ENCODE results near the gene STARD13.

STARD13 gene

DNA sequence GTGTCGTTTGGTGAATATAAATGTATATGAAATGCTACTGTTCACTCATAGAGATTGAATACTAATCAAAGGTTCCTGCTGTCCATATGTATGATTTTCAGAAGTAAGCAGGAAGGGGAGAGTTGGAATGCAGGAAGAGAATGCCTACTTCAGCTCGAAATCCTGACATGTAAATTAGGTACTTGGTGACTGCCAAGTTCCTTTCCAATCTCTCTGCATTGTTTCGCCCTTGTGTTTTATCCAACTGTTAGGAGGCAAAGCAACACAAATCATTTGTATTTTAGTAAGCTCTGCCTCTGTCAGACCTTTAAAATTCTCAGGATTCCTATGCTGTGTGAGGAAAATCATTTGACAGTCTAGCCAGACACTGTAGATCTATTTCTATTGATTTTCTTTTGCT lies 9.0 kb downstream of the STARD13 start:
- no peak for DNase-seq (ENCODE audit: low read depth in 2 of 2)

DNA sequence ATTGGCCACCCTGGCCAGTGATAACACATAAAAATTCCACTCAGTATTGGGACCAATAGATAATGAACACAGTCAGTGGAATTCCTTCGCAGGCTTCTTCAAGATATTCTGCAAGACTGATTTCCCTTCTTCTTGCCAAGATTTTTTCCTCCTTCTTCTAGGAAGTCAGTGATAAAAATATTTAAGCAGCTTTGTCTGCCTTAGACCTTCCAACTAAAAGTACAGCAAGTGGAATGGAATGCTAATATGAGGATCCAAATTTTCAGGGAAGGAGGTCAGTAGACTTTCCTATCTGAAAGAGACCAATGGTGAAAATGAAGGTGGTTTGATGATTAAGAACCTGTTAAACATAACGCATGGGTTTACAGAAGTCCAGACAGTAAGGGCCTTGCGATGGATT lies 9.6 kb downstream of the STARD13 start:
- no peak for DNase-seq (ENCODE audit: low read depth in 2 of 2)

DNA sequence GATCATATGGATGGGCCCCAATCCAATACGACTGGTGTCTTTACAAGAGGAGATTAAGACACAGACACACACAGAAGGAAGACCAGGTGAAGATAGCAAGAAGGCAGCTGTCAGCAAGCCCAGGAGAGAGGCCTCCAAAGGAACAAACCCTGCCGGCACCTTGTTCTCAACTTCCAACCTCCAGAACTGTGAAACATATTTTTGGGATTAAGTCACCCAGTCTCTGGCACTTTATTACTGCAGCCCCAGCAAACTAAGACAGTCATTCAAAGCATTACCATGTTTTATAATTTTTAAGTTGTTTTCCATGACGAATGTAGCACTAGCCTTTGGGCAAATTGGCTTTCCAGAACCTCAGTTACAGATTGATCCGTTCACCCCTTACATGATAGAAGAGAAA lies 11.3 kb downstream of the STARD13 start:
- no peak for DNase-seq (ENCODE audit: low read depth in 2 of 2)

DNA sequence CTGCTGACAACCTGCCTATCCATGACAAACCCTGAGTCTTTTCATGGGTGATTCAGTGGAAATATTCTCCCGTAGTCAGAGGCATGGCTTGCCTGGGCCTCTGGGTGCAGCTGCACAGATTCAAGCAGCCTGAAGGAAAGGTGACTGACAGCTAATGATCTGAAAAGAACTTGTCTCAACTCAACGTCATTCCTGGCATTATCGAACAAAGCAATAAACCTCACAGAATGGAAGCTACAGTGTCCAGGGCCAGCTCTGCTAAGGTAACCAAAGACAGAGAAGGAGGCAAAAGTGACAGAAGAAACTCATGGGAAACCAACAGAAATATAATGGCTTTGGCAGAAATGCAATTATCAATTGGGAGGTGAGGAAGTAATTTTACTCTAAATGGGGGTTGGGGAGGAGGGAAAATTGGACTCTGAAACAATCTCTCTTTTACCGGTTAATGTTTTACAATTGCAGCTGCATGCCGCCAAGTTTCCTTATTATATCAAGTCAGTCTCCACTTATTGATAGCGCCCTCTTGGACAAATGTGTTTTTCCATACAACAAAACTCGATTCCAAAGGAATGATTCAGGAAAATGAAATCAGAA lies 12.9 kb downstream of the STARD13 start:
- no peak for DNase-seq (ENCODE audit: low read depth in 2 of 2)

DNA sequence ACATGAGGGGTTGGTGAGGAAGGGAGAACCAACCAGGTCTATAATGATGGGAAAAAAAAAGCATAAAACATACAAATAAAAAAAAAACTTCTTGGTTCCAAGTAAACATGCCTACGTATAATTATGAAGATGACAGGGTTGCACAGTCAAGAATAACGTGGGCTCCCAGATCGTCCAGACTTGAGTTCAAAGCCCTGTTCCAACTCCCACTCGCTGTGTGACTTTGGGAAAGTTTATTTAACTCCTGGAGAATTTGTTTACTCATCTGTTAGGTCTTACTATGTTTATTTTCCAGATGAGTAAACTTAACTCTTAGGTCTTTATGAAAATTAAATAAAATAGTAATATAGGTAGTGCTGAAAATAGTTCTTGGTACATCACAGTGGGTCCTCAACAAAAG lies 13.8 kb downstream of the STARD13 start:
- no peak for DNase-seq (ENCODE audit: low read depth in 2 of 2)

DNA sequence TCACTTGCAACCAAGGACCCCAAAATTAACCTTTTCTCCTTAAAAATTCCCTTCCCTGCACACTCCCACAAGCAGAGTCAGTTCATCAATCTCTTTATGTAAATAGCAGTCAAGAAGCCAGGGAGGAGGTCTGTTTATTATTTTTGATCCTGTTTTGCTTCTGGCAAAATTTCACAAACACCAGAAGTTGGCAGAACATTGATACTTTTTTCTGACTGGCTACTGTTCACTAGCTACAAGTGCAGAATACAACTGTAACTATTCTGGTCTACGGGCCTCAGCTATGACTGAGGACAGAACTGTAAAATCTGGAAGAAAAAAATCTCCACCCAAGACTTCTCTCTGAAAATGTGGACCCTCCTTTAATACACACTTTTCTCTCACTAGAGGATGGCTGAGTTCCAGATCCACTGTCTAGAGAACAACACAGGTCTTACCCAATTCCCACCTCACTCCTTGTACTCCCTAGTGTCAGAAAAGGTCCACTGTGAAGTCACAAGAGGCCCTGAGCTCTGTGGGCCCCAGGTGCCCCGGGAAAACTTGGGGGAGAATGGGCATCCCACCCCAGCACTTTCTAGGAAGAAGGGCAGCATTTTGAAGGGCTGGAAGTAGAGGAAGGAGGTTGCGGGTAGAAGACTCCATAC lies 14.5 kb downstream of the STARD13 start:
- no peak for DNase-seq (ENCODE audit: low read depth in 2 of 2)

DNA sequence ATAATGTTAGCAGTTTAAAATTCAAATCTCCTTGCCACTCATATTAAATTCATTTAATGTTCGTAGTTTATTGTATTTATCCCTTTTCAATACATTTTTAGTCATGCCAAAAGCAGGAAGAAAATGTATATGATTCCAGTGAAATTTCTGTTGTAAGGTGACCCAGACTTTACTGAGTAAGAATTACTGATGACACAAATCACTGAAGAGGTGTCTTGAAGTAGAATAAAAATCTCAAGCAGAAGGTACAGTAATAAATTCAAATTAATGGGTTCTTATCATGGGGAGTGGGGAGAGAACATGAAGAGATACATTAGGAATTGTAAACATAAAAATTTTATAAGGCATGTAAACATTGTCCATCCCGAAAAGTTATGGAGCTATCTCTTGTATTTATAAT lies 19.9 kb downstream of the STARD13 start:
- no peak for DNase-seq (ENCODE audit: low read depth in 2 of 2)

DNA sequence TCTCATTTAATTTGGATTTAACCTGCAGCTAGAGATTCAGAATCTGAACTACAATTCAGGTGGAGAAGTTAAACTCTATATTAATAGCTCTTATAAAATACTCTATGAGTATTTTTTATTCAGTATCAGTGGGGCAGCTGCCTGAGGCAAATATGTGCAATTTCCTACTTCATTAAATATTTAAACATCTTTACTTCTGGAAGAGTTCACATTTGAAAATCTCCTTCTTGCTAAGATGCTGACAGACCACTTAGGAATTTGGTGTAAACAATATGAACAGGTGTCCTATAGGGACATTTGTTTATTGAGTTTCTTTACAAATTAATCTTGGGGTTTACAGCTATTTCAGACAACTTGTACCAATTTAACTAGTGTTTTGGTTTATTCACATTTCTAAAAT lies 20.4 kb downstream of the STARD13 start:
- DNase-seq (ENCODE audit: low read depth in 2 of 2): no peak

DNA sequence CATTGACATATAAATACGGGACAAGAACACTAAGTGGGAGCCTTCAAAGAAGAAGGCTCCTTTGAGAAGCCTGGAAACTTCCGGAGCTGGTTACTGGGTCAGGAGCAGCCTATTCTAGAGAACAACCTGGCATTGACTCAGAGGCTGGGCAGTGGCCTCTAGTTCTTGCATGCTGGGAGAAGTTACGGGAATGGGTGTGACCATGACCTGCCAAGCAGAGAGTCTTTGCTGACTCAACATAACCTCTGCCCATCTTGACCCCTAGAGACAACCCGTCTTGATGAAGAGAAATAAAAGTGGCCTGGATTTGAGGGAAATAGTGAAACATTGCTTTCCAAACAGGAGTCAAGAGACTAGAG lies 21.0 kb downstream of the STARD13 start:
- DNase-seq (ENCODE audit: low read depth in 2 of 2): no peak

DNA sequence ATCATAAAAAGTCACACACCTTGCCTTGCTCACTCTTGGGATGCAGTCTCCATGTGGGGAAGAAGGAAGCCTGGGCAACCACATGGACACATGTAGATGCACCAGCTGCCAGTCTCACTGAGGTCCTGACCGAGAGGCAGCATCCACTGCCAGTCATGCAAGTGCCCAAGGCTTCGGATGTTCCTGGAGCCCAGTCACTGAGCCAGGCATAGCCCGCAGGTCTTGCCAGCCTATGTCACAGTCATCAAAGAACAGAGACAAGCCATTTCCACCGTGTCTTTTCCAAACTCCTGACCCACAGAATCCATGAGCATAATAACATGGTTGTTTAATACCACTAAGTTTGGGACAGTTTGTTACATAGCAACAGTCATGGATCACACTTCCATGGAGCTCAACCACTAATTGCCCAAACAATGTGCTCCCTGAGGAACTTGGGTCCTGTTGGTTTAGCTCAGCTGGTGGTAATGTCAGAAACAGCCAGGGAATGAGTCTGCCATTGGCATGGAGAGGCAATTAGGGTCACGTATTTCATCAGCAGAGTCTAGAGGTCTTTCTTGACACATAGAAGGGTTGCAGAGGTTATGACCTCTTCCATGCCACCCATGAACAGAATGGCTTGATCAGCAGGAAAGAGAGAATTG lies 21.5 kb downstream of the STARD13 start:
- no peak for DNase-seq (ENCODE audit: low read depth in 2 of 2)

DNA sequence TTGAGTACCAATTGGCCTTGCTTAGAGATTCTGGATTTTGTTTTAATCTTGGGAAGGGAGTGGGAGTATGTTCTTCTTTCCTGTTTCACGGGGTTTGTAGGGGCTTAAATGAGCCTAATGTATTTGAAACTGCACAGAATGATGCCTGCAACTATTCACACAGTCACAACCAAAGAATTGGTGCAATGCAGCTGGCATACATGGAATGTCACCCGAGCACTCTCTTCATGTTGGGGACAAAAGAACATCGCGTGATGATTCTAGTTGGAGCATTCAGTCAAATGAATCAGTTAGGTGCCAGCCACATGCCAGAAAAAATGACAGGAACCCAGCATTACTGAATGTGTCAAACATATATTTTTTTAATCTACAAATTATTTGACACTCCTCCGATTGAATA lies 22.1 kb downstream of the STARD13 start:
- no peak for DNase-seq (ENCODE audit: low read depth in 2 of 2)

DNA sequence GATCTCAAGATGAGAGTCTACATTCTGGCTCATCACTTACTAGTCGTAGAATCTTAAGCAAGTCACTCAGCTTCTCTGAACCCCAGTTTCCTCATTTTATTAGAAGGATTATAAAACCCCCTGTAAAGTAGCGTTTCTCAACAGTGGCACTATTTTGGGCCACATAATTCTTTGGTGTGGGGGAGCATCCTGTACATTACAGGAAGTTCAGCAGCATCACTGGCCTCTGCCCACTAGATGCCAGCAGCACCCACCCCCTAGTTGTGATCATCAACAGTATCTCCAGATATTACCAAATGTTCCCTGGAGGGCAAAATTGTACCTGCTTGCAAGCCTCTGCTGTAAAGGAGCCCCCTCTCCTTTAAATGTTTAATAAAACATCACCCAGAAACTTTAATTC lies 22.6 kb downstream of the STARD13 start:
- no peak for DNase-seq (ENCODE audit: low read depth in 2 of 2)

DNA sequence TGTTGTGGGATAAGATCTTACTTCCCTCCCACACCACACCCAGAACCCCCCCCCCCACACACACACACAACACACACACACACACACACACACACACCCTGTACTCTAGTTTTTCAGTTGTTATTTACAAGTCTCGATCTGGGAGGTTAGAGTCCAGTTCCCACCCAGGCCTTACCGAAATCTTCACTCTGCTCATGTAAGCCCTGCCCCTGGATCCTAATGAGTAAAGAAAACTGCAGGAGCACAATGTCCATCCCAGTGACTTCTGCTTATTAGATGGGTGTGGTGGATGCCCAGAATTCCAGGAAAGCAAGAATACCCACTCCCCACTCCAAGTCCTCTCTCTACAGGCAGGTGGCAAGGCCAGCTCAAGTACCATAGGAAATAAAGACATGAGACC lies 23.0 kb downstream of the STARD13 start:
- no peak for DNase-seq (ENCODE audit: low read depth in 2 of 2)

DNA sequence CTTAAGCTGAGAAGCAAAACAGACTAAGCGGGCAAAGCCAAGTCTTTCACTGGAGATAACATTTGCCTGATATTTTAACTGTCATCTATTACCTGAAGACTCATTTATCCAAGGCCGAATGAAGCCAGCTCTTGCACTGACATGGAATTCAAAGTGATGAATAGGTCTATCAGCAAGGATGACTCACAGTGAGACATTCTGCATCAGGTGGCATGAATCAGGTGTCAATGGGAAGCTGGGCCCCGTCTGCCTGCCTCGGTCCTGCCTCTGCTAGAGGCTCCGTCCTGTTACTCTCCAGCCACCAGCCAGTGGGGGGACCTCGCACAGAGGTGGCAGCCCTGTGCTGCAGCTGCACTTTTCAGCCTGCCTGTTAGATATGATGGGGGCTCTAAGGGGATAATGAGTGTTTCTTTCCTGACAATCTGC lies 23.5 kb downstream of the STARD13 start:
- no peak for DNase-seq (ENCODE audit: low read depth in 2 of 2)

DNA sequence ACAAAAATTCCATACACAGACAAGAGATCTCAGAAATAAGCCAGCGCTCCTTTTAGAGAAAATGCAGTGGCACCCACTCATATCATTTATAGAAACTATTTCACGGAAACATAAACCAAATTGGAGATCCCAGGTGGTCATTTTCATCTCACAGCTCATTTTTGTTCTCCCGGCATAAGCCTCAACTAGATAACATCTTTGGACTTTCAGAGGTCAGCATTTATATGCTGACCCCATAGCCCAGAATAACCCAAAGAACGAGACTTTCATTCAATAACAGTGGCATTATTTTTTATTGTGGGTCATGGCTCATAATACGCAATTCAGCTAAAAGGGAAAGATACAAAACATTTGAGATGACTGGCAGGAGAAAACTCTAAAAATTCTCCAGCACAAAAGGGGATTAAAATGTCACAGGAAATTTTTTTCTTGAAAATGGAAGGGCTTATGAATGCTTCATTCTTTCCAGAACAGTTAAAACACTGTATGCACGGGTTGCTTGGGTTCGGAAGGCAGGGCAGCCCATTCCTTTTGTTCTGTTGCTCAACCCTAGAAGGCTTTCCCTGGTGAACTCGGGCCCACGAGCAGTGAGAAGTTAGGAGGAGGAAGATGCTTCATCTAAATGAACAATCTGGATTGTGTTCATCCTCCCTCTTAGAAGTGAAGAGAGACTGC lies 24.0 kb downstream of the STARD13 start:
- DNase-seq (ENCODE audit: low read depth in 2 of 2): no peak

DNA sequence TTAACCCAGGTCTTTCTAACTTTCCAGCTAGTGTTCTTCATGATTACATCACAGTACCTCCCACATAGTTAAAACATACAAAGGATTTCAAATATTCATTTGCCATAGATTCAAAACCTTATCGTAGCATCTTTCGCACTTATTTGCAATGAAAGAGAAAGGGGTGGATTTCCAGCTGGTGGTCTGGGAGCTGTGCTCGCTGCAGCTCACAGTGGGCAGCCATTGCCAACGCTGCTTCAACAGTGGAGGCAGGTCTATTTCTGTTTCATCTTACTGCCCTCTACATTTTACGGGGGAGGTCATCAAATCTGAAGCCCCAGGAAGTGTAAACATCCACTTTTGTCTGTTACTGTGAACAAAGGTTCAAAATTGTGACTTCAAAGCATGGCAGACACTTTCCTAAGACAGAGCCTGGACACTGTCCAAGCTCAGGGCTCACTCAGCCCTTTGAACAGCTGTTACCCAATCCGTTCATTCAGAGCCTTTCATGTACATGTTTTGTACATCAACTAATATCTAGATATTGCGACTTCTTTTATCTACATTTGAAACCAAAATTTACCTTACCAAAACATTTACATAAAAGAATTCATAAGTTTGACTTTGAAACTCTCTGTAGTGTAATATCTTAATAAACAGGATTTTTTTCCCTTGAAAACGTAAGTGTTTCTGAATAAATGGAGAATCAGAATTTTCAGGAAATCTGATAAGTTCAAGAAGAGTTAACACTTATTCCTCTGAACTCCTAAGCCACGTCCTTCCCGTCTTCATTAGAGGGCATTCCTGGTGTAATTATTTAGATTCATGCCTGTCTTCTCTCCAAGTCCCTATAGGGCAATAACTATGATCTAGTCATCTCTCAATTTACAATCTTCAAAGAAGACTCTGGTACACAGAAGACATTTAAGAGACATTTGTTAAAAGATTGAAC lies 25.1 kb downstream of the STARD13 start:
- DNase-seq (ENCODE audit: low read depth in 2 of 2): no peak

DNA sequence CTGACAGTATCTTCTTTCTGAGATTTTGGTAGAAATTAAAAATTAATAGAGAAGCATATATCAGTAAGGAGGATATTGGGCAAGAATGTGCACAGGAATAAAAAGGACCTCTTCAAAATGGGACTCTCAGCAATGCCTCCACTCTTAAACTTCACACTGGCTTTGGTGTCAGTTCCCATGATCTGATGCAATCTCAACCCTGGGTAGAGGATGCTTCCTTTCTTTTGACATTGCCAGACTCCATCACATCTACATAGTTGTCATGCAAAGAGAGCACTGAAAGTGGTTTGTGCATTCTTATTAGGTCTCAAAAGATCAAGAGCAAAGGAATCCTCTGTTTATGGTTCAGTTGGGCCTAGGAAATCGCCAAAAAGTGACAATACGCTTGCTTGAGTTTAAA lies 26.3 kb downstream of the STARD13 start:
- no peak for DNase-seq (ENCODE audit: low read depth in 2 of 2)

DNA sequence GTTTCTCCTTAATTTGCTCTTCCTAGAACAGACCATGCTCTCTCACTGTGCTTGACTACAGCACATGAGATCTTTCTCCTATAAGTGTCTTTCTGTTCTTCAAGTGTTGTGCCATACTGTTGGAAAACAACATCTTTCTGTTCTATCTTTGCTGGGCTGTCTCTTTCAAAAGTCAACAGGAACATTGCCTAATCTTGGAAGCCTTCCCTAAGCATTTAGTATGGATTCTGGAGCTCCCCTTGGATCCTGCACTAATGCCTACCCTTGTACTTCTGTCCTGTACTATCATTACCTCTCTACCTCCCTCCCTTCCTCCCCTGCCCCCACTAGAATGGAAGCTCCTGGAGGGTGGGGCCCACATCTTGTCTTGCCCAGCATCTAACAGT lies 26.8 kb downstream of the STARD13 start:
- DNase-seq (ENCODE audit: low read depth in 2 of 2): no peak

DNA sequence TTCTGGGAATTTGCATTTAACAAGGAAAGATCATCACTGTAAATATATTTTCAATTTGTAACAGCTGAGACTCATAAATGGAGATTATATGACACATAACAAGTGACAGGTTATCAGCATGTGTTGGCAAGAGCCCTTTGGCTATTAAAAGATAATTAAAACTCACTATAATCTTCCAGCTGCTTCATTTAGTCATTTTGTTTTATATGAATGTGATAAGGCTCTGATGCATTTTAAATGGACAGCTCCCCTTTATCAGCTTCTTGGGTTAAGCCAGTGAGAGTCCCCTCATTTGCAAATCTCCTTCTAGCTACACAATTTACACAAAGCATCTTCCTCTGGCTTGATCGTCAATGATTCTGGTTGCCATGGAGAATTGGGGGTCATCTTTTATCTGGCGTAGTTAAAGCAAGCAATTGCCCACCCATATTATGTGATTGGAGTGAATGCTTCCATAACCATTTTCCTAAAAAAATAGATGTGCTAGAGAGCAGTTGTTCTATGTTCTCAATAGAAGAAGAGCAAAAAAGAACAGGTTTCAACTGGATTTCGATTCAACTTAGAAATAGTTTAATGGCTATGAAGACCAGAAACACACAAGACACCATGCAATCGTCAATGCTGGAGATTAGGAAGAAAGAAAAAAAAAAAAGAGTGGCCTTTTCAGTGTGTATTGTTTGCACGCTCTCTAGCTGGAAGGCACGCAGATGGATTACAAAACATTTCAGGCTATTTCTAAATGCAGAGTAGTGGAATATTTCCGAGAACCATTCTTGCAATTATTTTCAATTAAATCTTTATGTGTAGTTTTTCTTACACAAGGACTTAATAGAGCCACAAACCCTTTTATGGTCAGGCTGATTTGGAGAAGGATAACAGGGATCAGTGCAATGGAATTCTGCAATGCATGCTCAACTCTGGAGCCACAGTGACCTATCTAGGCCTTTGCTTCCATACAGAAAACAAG lies 27.4 kb downstream of the STARD13 start:
- DNase-seq (ENCODE audit: low read depth in 2 of 2): no peak

DNA sequence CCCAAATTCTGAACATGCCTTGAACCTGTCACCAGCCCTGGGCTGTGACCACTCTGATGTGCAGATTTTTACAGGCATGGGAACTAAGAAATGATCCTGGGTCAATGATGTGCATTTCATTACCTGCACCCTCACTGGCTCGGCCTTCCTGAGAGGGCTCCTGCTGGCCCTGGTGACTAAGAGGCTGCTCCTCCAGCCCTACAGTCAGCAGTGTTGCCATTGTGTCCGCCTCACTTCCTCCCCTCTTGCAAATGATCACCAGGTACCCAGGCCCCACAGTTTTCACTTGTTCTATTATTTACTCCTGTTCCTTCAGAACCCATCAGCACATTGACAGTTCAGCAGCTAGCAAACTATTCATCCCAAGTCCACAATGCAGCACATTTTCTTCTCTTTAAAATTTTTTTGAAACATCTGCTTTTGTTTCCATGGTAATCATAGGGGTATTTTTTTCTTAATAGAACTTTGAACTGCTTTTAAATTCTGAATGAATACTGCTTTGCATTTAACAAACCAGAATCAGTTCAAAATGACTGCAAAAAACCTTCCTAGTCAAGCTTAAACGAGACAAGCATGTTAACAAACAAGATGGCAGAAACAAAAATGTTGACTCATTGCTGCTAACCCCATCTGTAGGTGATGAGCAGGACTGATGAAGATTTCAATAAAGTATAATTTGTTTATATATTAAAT lies 29.3 kb downstream of the STARD13 start:
- no peak for DNase-seq (ENCODE audit: low read depth in 2 of 2)
